Esophagus muscularis mucosa (tissue), 4 donors: ENCODE measurements around the gene MED22. TPM values are rescaled to one million over a fixed set of nuclear protein-coding genes. Genes with fewer than 3 reads are reported as not detected.

Experiments
- DNase-seq: peaks from one replicate; pipeline ENCODE4 v3.0.0-alpha.2; 2017; ENCODE audit errors: extremely low spot score
- H3K27ac ChIP-seq, 4 donors: fragments of 200-600 bp; sonication (generic); replicated peaks in 1 of 4; 1 replicate in 3 of 4; 2 replicates in 1 of 4; pipeline ENCODE4 v1.5.1; 2016 to 2019; ENCODE audit warnings: mild to moderate bottlenecking in 1 of 4
- H3K27me3 ChIP-seq, 4 donors: fragments of 200-600 bp; sonication (generic); one replicate each; pipeline versions ENCODE4 v1.5.1 to v1.6.0; 2016 to 2019
- H3K36me3 ChIP-seq, 4 donors: fragments of 200-600 bp; sonication (generic); one replicate each; pipeline ENCODE4 v1.5.1; 2016 to 2019
- H3K4me1 ChIP-seq, 4 donors: fragments of 200-600 bp; sonication (generic); one replicate each; pipeline ENCODE4 v1.5.1; 2016 to 2019
- H3K4me3 ChIP-seq, 4 donors: fragments of 200-600 bp; sonication (generic); 1 replicate in 2 of 4; 2 replicates in 2 of 4; pipeline ENCODE4 v1.5.1; 2016 to 2019; ENCODE audit warnings: mild to moderate bottlenecking in 4 of 4, moderate library complexity in 1 of 4
- H3K9me3 ChIP-seq, 4 donors: fragments of 200-600 bp; sonication (generic); 1 replicate in 3 of 4; 2 replicates in 1 of 4; pipeline ENCODE4 v1.5.1; 2016 to 2019
- EP300 ChIP-seq: sonication (generic); formaldehyde crosslinking; IDR thresholded peaks from one replicate; pipeline ENCODE4 v1.6.1; 2017; ENCODE audit warnings: antibody characterized with exemption
- POLR2A ChIP-seq: fragments of 450-650 bp; IDR thresholded peaks from one replicate; pipeline ENCODE4 v1.6.1; 2017; ENCODE audit warnings: antibody characterized with exemption, moderate library complexity, mild to moderate bottlenecking, low read depth
- POLR2AphosphoS5 ChIP-seq, 2 donors: sonication (generic); formaldehyde crosslinking; IDR thresholded peaks; one replicate each; pipeline ENCODE4 v1.6.1; 2017; ENCODE audit warnings: antibody characterized with exemption in 2 of 2
- WGBS: methylation state at CpG from one replicate; pipeline ENCODE4 v1.1.5; 2018; 5-methylcytosine and 5-hydroxymethylcytosine counted together
- intact Hi-C: fragments of 100-400 bp; cut with DNase I; formaldehyde crosslinking; loops from one replicate; pipeline ENCODE4 v1.15.1; 2023
- total RNA-seq, 4 donors: library from RNA; depleted of rRNA; stranded (reverse); fragments of >200 nt; gene quantifications; one replicate each; pipeline versions ENCODE4 v1.1.0 to v1.2.1, GENCODE V29; 2016
- TF ChIP-seq, protein P1 (sequence below), 3 experiments: fragments of 200-600 bp in 2 of 3; fragments of 450-650 bp in 1 of 3; sonication (generic) in 2 of 3; IDR thresholded peaks; one replicate each; pipeline ENCODE4 v1.5.1; 2017 to 2019; ENCODE audit warnings: antibody characterized with exemption in 3 of 3, mild to moderate bottlenecking in 2 of 3, moderate library complexity in 1 of 3

The MED22 gene
- total RNA-seq, 4 donors from 2014 or later: 20.0 to 44.6 (median 35.5) TPM

DNA sequence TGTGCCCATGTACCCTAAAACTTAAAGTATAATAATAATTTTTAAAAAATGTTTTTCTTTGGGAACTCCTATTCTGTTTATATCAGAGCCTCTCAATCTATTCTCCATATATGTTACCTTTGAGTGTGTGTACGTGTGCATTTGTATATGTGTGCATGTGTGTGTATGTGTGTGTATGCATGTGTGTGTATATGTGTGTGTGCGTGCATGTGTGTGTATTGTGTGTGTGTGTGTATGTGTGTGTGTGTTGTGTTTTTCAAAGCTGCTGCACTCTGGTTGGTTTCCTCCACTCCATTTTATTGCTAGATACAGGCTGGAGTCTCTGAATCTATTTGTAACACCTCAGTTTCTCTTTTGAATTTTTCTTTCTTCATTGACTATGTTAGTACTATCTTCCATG is 31.9 kb downstream of the MED22 start:
- WGBS: 46% methylated on average over 2 of the region's 2 CpGs
- intact Hi-C loops: no loop called here
- Histone ChIP-seq H3K27ac (no peak overlapping the region), H3K9me3 (no peaks in the 10 kb centered on the region), H3K4me3 (no peak overlapping the region), H3K36me3 (no peaks in the 10 kb centered on the region), H3K4me1 (no peaks in the 10 kb centered on the region), H3K27me3 (peaks cover 0 to 9% (median 0%) of the 10 kb centered on the region in 4 donors)
- TF ChIP-seq, protein P1, sequence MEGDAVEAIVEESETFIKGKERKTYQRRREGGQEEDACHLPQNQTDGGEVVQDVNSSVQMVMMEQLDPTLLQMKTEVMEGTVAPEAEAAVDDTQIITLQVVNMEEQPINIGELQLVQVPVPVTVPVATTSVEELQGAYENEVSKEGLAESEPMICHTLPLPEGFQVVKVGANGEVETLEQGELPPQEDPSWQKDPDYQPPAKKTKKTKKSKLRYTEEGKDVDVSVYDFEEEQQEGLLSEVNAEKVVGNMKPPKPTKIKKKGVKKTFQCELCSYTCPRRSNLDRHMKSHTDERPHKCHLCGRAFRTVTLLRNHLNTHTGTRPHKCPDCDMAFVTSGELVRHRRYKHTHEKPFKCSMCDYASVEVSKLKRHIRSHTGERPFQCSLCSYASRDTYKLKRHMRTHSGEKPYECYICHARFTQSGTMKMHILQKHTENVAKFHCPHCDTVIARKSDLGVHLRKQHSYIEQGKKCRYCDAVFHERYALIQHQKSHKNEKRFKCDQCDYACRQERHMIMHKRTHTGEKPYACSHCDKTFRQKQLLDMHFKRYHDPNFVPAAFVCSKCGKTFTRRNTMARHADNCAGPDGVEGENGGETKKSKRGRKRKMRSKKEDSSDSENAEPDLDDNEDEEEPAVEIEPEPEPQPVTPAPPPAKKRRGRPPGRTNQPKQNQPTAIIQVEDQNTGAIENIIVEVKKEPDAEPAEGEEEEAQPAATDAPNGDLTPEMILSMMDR (IDR thresholded peaks at IDR 0.05): no peak
- TF ChIP-seq POLR2A (no peak), POLR2AphosphoS5 (IDR thresholded peaks at IDR 0.05) (no peak), EP300 (no peak)
- DNase-seq: no peak

DNA sequence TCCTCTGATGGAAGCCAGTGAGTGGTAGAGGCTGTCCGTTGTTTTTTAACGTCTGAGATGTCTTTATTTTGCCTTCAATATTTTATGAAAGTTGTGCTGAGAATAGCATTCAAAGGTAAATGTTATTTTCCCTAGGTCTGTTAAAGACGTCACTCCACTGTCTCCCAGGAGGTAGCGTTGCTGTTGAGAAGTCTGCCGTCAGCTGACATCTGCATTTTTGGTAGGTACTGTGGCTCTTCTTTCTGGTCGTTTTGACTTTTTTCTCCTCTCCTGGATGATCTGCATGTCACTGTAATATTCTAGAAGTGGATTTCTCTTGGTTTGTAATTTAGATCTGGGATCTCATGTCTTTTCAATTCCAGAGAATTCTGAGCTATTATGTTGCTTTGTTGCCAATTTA is 38.3 kb downstream of the MED22 start:
- no peak for DNase-seq
- Histone ChIP-seq H3K27me3 (peaks cover 0 to 31% (median 2%) of the 10 kb centered on the region in 4 donors), H3K4me1 (no peaks in the 10 kb centered on the region), H3K4me3 (no peak overlapping the region), H3K27ac (no peak overlapping the region), H3K36me3 (no peaks in the 10 kb centered on the region), H3K9me3 (no peaks in the 10 kb centered on the region)
- no peak for TF ChIP-seq POLR2A
- TF ChIP-seq, protein P1 (IDR thresholded peaks at IDR 0.05): no peak
- no peak for TF ChIP-seq EP300
- no peak for TF ChIP-seq POLR2AphosphoS5 (IDR thresholded peaks at IDR 0.05)
- 78% methylated on average over 6 of the region's 6 CpGs for WGBS
- intact Hi-C loops: no loop called here

DNA sequence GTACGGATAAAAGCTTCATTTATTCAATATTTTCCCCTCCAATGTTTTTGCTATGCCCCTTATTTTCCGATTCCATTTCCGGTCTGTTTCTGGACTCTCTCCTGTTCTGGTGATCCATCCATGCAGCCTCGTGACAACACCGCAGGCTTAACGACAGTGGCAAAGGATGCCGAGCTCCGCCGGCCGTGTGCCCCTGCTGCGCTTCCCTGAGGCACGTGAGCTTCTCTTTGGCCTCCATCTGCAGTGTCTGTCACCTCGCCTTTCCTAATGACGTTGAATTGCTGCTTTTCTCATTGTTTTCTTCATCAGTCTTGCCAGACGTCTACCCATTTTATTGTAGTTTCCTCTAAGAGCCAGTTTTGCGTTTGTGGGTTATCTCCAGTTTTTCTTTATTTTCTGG is 40.6 kb downstream of the MED22 start:
- 71% methylated on average over 16 of the region's 16 CpGs for WGBS
- no peak overlapping the region for H3K27ac ChIP-seq
- H3K36me3 ChIP-seq: no peaks in the 10 kb centered on the region
- H3K4me3 ChIP-seq: no peak overlapping the region
- TF ChIP-seq, protein P1 (IDR thresholded peaks at IDR 0.05): no peak
- TF ChIP-seq POLR2A: no peak
- peaks cover 0 to 45% (median 2%) of the 10 kb centered on the region in 4 donors for H3K27me3 ChIP-seq
- no peak for DNase-seq
- no peaks in the 10 kb centered on the region for H3K9me3 ChIP-seq
- no peaks in the 10 kb centered on the region for H3K4me1 ChIP-seq
- intact Hi-C loops: no loop called here

DNA sequence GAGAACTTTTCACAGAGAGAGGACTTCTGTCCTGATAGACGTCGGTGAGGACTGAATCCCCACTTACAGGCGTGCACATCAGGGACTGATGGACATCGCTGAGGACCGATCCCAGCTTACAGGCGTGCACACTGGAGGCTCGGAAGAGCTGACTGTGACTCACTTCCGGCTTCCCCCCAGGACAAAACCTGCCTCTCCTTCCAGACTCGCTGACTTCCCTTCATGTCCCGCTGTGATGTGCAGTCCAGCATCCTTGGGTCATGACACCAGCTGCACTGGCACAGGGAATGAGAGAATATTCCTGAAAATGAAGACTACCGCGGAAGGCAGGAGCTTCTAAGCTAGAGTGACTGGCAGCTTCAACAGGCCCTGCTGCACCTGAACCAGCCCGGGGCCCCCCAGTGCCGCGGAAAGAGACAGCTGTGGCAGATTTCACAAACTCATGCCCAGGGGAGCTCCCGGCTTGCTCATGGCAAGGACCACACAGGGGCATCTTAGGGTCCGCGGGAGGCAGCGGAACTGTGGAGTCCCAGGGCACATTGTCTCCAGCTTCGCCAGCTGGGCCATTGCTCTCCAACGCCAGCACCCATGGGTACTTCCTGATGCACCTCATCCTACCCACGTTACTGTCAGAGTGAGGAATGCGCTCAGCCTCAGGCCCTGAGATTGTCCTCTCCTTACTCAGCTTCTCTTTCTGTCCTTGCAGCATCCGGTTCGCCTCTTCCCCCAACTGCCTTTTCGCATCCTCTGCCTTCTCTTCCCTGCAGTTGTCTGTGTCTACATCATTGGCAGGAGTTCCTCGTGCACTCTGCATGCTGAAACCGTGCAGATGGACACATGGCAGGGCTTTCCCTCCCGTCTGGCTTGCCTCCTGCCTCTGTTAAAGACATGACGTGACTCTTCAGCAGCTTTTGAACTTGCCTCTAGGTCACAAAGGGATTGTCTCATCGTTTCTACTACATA is 41.4 kb downstream of the MED22 start:
- no peak overlapping the region for H3K4me3 ChIP-seq
- 66% methylated on average over 29 of the region's 31 CpGs for WGBS
- no peak overlapping the region for H3K27ac ChIP-seq
- intact Hi-C loops: no loop called here
- no peaks in the 10 kb centered on the region for H3K9me3 ChIP-seq
- no peak for DNase-seq
- peaks cover 0 to 49% (median 2%) of the 10 kb centered on the region in 4 donors for H3K27me3 ChIP-seq
- no peaks in the 10 kb centered on the region for H3K4me1 ChIP-seq
- no peaks in the 10 kb centered on the region for H3K36me3 ChIP-seq
- TF ChIP-seq EP300 (no peak), POLR2AphosphoS5 (IDR thresholded peaks at IDR 0.05) (no peak), POLR2A (no peak)
- TF ChIP-seq, protein P1 (IDR thresholded peaks at IDR 0.05): no peak
